ENCODE measurements around the gene TRIOBP.

TRIOBP gene

DNA sequence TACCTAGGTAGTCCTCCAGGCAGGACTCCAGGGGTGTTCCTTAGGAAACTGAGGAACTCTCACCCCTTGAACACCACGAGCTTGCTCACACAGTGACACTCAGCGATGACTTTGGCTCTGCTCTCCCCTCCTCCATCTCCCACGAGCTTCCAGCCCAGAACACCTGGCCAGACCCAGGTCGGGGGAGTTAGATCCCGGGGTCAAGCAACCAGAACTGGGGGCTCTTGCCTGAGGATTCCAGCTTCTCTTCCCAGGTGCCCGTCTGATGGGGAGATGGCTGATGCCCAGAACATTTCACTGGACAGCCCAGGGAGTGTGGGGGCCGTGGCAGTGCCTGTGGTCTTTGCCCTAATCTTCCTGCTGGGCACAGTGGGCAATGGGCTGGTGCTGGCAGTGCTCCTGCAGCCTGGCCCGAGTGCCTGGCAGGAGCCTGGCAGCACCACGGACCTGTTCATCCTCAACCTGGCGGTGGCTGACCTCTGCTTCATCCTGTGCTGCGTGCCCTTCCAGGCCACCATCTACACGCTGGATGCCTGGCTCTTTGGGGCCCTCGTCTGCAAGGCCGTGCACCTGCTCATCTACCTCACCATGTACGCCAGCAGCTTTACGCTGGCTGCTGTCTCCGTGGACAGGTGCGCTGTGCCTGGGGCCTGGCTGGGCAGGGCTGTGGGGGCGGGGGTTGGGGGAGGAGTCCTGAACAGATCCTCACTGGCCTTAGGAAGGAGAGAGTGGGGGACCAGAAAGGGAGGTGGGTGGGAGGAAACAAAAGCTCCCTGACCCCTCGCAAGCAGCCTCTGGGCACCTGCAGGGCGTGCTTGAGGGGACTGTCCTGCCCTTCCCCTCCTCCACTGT, 126.5 kb downstream of the TRIOBP start, which contains the start of gene GALR3:
Gene GALR3, plus strand, starts transcription at position 249 of the 852 bp plus-strand sequence. Its CDS starts 25 bp downstream, at position 274.
- no peak for TF ChIP-seq ZFX (IDR thresholded peaks at IDR 0.05)
- TF ChIP-seq, protein P1, sequence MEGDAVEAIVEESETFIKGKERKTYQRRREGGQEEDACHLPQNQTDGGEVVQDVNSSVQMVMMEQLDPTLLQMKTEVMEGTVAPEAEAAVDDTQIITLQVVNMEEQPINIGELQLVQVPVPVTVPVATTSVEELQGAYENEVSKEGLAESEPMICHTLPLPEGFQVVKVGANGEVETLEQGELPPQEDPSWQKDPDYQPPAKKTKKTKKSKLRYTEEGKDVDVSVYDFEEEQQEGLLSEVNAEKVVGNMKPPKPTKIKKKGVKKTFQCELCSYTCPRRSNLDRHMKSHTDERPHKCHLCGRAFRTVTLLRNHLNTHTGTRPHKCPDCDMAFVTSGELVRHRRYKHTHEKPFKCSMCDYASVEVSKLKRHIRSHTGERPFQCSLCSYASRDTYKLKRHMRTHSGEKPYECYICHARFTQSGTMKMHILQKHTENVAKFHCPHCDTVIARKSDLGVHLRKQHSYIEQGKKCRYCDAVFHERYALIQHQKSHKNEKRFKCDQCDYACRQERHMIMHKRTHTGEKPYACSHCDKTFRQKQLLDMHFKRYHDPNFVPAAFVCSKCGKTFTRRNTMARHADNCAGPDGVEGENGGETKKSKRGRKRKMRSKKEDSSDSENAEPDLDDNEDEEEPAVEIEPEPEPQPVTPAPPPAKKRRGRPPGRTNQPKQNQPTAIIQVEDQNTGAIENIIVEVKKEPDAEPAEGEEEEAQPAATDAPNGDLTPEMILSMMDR (conservative IDR thresholded peaks at IDR 0.05): no peak
- no peak within 1 kb of the TSS for H3K27ac ChIP-seq

- TF ChIP-seq ZFX (IDR thresholded peaks at IDR 0.05): no peak
- TF ChIP-seq, protein P1 (conservative IDR thresholded peaks at IDR 0.05): no peak
- H3K27ac ChIP-seq: no peak overlapping the region
Observed at GRCh38 chr22:37824674-37825641, 128.1 kb downstream of the TRIOBP start.
